Hippocampal formation (tissue), 2 donors: ENCODE results near the gene DMXL2.
A peak's percentile ranks its signal among the peaks of the same experiment; 100 is the strongest.

ENCODE experiments used
- DNase-seq, 2 donors: peaks; one replicate each; lab custom pipeline; 2025; lab: John Stamatoyannopoulos, UW

Gene DMXL2

GRCh38 chr15:51416129-51416528 lies 206.4 kb downstream of the DMXL2 start:
- no peak for DNase-seq

GRCh38 chr15:51414256-51414860 lies 208.2 kb downstream of the DMXL2 start:
- DNase-seq: no peak

- peak in 1 of 2 donors; percentile 17 for DNase-seq
These were observed 216.7 kb downstream of the DMXL2 start for GRCh38 chr15:51405693-51406523.

- no peak for DNase-seq
These were observed 218.4 kb downstream of the DMXL2 start for GRCh38 chr15:51403946-51404695.

- DNase-seq: peak in 1 of 2 donors; percentile 24
These were observed 219.3 kb downstream of the DMXL2 start for GRCh38 chr15:51403072-51403878.

GRCh38 chr15:51401872-51402517 lies 220.6 kb downstream of the DMXL2 start:
- peak in 1 of 2 donors; percentile 5 for DNase-seq

GRCh38 chr15:51401051-51401780 lies 221.4 kb downstream of the DMXL2 start:
- DNase-seq: no peak

- DNase-seq: no peak
These were observed 223.9 kb downstream of the DMXL2 start for GRCh38 chr15:51398626-51399025.
